ENCODE data around the gene GRAMD1C. TPM values are rescaled to one million over a fixed set of nuclear protein-coding genes. Genes with fewer than 3 reads are reported as not detected.
A peak's percentile ranks its signal among the peaks of the same experiment; 100 is the strongest.

GRAMD1C gene
- polyA plus RNA-seq, 1 of the 3 experiments (the other 2 are of a cell fraction) = 1.2 TPM

DNA sequence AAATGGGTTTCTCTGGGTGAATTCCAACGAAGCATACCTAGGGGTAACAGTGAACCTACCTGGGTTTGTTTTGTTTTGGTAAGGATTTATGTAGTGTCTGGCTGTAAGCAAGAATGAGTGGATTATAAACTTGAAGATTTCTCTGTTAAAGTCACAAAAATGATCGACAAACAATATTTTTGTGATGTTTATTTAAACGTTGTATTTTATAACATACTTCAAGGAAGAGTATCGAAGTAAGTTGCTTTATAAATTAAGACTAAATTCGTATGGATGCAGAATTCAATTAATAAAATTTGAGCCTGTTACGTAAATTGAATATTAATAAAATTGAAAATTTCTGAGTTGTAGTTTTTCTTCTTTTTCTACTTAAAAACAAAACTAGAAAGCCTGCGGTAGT is 108.2 kb downstream of the GRAMD1C start:
- no peaks in the 10 kb centered on the region; a peak in 2 of 4 replicates for H3K4me1 ChIP-seq (ENCODE audit: control insufficient read depth in 1 of 2, insufficient read depth in 2 of 2, low read depth in 1 of 2, low read length in 1 of 2)
- TF ChIP-seq TEAD4 (IDR thresholded peaks at IDR 0.05; ENCODE audit: borderline replicate concordance, insufficient read depth) = no peak
- no peak for TF ChIP-seq RAD21 (IDR thresholded peaks at IDR 0.05; ENCODE audit: low read length)
- no peak for TF ChIP-seq MEF2A (IDR thresholded peaks at IDR 0.05; ENCODE audit: borderline replicate concordance, low read depth)
- TF ChIP-seq FOXM1 (IDR thresholded peaks at IDR 0.05; ENCODE audit: low read depth) = no peak
- no peak for TF ChIP-seq CHD2 (IDR thresholded peaks at IDR 0.05; ENCODE audit: low read length, partially characterized antibody)
- TF ChIP-seq RFX5 (IDR thresholded peaks at IDR 0.05; ENCODE audit: low read length) = no peak
- TF ChIP-seq, protein P1, sequence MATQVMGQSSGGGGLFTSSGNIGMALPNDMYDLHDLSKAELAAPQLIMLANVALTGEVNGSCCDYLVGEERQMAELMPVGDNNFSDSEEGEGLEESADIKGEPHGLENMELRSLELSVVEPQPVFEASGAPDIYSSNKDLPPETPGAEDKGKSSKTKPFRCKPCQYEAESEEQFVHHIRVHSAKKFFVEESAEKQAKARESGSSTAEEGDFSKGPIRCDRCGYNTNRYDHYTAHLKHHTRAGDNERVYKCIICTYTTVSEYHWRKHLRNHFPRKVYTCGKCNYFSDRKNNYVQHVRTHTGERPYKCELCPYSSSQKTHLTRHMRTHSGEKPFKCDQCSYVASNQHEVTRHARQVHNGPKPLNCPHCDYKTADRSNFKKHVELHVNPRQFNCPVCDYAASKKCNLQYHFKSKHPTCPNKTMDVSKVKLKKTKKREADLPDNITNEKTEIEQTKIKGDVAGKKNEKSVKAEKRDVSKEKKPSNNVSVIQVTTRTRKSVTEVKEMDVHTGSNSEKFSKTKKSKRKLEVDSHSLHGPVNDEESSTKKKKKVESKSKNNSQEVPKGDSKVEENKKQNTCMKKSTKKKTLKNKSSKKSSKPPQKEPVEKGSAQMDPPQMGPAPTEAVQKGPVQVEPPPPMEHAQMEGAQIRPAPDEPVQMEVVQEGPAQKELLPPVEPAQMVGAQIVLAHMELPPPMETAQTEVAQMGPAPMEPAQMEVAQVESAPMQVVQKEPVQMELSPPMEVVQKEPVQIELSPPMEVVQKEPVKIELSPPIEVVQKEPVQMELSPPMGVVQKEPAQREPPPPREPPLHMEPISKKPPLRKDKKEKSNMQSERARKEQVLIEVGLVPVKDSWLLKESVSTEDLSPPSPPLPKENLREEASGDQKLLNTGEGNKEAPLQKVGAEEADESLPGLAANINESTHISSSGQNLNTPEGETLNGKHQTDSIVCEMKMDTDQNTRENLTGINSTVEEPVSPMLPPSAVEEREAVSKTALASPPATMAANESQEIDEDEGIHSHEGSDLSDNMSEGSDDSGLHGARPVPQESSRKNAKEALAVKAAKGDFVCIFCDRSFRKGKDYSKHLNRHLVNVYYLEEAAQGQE (IDR thresholded peaks at IDR 0.05; ENCODE audit: low read depth, low read length) = no peak
- no peak for TF ChIP-seq FOXJ3 (CRISPR knock-in tag; IDR thresholded peaks at IDR 0.05)
- no peak for TF ChIP-seq MXI1 (IDR thresholded peaks at IDR 0.05; ENCODE audit: low read depth, low read length)
- no peak for TF ChIP-seq FOSL2 (IDR thresholded peaks at IDR 0.05; ENCODE audit: borderline replicate concordance, low read depth)
- no peak for TF ChIP-seq SMC3 (IDR thresholded peaks at IDR 0.05; ENCODE audit: low read depth, low read length)
- TF ChIP-seq, protein P2, sequence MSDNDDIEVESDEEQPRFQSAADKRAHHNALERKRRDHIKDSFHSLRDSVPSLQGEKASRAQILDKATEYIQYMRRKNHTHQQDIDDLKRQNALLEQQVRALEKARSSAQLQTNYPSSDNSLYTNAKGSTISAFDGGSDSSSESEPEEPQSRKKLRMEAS (IDR thresholded peaks at IDR 0.05; ENCODE audit: low read depth) = no peak
- TF ChIP-seq POLR2AphosphoS5 (IDR thresholded peaks at IDR 0.05; ENCODE audit: low read depth, low read length) = no peak
- TF ChIP-seq NFIC (IDR thresholded peaks at IDR 0.05; ENCODE audit: borderline replicate concordance) = no peak
- no peak for TF ChIP-seq RXRA (IDR thresholded peaks at IDR 0.05; ENCODE audit: borderline replicate concordance, low read depth)
- no peak for TF ChIP-seq NRF1 (IDR thresholded peaks at IDR 0.05; ENCODE audit: low read depth, low read length)
- H3K27me3 ChIP-seq (ENCODE audit: insufficient read depth) = no peaks in the 10 kb centered on the region
- H3K9me2 ChIP-seq = no peaks in the 10 kb centered on the region
- H3K9me3 ChIP-seq = no peaks in the 10 kb centered on the region
- H3K4me3 ChIP-seq (ENCODE audit: low read depth in 2 of 2, low read length in 1 of 2) = peak overlapping the region; percentile 75 to 88
- peak overlapping the region; percentile 91 for H2AFZ ChIP-seq (ENCODE audit: low read depth)
- no peak for DNase-seq
- H3K9ac ChIP-seq = peak overlapping the region; percentile 57; the same call in 1 of the 2 replicates
- H4K20me1 ChIP-seq (ENCODE audit: insufficient read depth) = no peaks in the 10 kb centered on the region
- peak overlapping the region; percentile 66 for H3K4me2 ChIP-seq
- peaks cover 3% of the 10 kb centered on the region for H3F3A ChIP-seq (replicated peaks; ENCODE audit: insufficient read depth)
- no peaks in the 10 kb centered on the region for H3K79me2 ChIP-seq (ENCODE audit: insufficient read depth)
- no peak overlapping the region; a peak in 2 of 4 replicates for H3K27ac ChIP-seq (ENCODE audit: low read depth in 2 of 2, low read length in 1 of 2)
- CTCF ChIA-PET = no interaction called here
- WGBS (ENCODE audit: low lambda C conversion rate) = 72% methylated on average over 7 of the region's 7 CpGs
- no peaks in the 10 kb centered on the region for H3K36me3 ChIP-seq (replicated peaks in 1 of 2; ENCODE audit: control insufficient read depth in 1 of 2, insufficient read depth in 2 of 2, low read length in 1 of 2)
- POLR2A ChIA-PET = no interaction called here

Data from SK-N-SH (cell line).